GM19239 (cell line): Measurements from ENCODE around the gene LCLAT1.
"Not testable (repeated sequence)": the region's sequence is repeated elsewhere in the genome, so short reads cannot be mapped to it uniquely, and the experiment has no call there.

Experiments
- DNase-seq: peaks from one replicate; pipeline ENCODE4 v3.0.0; 2011; ENCODE audit warnings: low spot score; ENCODE audit not compliant: insufficient read length
- FAIRE-seq: peaks from 2 replicates; lab custom pipeline; 2011; peaks lifted over from hg19 to GRCh38; lab: Jason Lieb, UNC

LCLAT1 gene

DNA sequence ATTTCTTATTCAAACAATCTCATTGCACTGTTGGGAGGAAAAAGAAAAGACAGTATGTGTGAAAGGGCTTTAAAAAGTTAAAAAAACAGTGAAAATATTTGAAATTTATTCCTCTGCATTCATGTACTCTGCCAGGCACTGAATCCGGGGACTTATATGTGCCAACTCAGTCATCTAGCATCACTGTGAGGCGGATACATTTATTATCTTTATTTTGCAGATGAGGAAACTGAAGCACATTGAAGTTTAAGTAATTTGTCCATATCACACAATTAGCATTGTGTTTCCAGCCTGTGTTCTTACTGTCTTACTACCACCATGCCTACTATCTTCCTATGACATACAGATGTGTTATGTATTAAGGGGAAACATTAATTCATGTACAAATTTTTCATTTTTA lies 1.8 kb downstream of the LCLAT1 start:
- DNase-seq (no peak), FAIRE-seq (no peak)

- DNase-seq (no peak), FAIRE-seq (no peak)
Measured at GRCh38 chr2:30450025-30450424, 3.0 kb downstream of the LCLAT1 start.

DNA sequence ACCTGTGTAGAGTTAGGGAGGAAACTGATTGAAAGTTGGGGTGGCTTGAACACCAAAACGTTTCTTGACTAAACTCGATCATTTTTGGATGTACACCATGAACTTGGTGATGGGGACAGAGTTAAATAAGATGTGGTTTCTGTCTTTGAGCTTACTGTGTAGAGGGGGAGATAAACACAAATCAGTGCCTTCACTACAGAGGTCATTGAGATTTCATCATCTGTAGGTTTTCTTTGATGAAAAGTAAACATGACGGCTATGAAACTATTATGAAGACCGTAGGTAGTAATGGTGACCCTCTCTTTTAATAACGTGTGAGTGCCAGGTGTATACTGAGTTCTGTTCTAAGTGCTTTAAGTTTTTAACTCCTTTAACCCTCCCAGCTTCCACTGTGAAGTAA lies 6.5 kb downstream of the LCLAT1 start:
- DNase-seq (no peak), FAIRE-seq (no peak)

GRCh38 chr2:30454571-30454970 lies 7.5 kb downstream of the LCLAT1 start:
- FAIRE-seq (no peak), DNase-seq (no peak)

DNA sequence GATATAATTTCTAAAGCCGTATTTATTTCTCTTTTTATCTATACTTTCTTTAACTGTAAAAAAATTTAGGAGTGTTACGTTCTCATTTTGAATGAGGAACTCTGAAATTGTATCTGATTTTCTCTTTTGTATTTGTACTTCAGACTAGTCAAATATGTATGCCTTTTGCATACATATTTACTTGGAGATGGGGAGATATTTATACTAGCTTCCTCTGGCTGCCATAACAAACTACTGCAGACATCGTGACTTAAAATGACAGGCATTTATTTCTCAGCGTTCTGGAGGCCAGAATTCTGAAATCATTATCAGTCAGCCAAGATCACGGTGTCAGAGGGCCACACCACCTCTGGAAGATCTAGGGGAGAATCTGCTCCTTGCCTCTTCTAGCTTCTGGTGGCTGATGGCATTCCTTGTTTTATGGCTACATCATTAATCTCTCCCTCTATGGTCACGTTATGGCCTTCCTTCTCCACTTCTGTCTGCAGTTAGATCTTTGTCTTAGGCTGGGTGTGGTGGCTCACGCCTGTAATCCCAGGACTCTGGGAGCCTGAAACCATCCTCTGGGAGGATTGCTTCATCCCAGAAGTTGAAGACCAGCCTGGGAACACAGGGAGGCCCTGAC lies 8.2 kb downstream of the LCLAT1 start:
- FAIRE-seq (no peak), DNase-seq (no peak)

GRCh38 chr2:30456106-30456505 lies 9.1 kb downstream of the LCLAT1 start:
- no peak for DNase-seq
- no peak for FAIRE-seq

GRCh38 chr2:30456579-30456978 lies 9.5 kb downstream of the LCLAT1 start:
- FAIRE-seq (no peak), DNase-seq (no peak)

- no peak for FAIRE-seq
- no peak for DNase-seq
Measured at GRCh38 chr2:30457296-30457695, 10.2 kb downstream of the LCLAT1 start.

GRCh38 chr2:30459140-30459539 lies 12.1 kb downstream of the LCLAT1 start:
- no peak for DNase-seq
- FAIRE-seq, result no peak

DNA sequence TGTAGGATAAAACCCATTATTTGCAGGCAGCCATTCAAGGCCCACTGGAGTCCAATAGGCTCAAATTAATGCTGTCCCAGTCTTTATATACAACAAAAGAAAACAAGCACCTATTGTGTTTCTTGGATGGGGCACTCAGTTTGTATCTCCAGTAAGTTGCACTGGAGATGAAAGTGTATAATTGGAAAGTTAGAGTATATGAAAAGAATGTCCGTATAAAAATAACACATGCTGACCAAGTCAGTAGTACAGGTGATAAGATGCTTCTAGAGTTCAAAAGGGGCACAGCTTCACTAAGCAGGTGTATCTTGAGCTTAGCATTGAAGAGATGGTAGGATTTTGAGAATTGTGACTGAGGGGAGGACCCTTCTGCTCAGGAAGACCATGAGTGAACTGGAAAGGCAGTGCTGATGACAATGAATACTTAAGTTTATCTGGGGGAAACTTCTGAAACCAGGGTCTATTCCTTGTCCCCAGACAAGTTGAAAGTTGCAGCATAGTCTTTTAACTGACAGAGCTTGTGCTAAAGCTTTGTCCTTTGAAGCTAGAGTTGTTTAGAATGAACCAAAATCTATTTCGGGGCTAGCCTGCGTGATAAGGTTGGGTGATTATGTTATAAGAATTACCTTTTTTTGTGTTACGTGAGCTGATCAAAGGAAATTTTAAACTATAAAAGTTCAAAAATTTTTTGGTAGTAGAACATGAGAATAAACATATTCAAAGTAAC lies 15.2 kb downstream of the LCLAT1 start:
- DNase-seq (no peak), FAIRE-seq (peak; percentile 66)

GRCh38 chr2:30463535-30463934 lies 16.5 kb downstream of the LCLAT1 start:
- FAIRE-seq, result no peak

DNA sequence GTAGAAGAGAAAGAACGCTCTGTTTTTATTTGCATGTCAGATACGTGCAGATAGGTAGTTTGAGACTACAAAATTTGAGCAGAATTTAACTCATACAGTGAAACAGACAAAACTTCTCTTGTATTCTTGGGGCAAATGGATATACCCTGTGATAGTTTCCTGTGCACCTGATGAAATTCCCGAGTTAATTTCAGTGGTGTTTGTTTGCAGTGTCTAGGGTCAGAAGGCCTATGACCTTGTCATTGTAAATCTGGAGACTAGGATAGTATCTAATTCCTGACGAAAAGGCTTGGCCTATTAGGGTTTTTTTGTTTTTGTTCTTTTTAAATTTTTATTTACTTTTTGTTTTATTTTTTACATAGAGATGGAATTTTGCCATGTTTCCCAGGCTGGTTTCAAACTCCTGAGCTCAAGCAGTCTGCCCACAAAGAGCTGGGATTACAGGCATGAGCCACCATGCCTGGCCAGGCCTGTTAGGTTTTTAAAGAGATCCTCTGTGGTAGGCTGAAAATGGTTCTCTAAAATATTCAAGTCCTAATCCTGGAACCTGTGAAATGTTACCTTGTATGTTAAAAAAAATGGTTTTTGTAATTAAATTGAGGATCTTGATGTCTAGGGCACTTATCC lies 17.6 kb downstream of the LCLAT1 start:
- DNase-seq (no peak), FAIRE-seq (no peak)

More at GRCh38 chr2:30463535-30463934, 16.5 kb downstream of the LCLAT1 start:
- no peak for DNase-seq

DNA sequence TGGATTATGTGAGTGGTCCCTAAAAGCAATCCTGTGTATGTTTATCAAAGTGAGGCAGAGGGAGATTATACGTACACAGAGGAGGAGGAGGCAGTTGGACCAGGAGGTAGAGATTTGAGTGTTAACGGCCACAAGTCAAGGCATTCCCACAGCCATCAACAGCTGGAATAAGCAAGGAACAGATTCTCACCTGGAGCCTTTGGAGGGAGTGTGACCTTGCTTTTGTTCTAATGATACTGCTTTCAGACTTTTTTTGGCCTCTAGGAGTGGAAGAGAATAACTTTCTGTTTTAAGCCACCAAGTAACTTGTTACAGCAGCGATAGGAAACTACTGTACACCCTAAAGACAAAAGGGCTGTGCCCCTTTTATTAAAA lies 18.1 kb downstream of the LCLAT1 start:
- no peak for DNase-seq
- FAIRE-seq, result no peak

GRCh38 chr2:30466216-30466615 lies 19.2 kb downstream of the LCLAT1 start:
- FAIRE-seq (peak; percentile 21), DNase-seq (no peak)

GRCh38 chr2:30467062-30467826 lies 20.2 kb downstream of the LCLAT1 start:
- FAIRE-seq, DNase-seq: not testable (repeated sequence)

DNA sequence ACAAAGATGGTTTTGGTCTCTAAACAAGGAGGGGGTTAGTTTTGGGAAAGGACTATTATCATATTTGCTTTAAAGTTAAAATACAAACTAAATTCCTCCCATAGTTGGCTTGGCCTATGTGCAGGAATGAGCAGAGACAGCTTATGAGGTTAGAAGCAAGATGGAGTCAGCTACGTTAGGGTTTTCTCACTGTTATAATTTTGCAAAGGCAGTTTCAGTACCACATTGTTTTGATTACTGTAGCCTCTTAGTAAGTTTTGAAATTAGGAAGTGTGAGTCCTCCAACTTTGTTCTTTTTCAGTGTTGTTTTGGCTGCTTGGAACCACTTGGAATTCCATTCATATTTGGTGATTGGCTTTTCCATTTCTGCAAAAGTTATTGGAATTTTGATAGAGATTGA lies 23.4 kb downstream of the LCLAT1 start:
- no peak for DNase-seq
- peak; percentile 52 for FAIRE-seq

- DNase-seq (no peak), FAIRE-seq (no peak)
Measured at GRCh38 chr2:30472326-30472725, 25.3 kb downstream of the LCLAT1 start.

- FAIRE-seq (no peak), DNase-seq (no peak)
Measured at GRCh38 chr2:30475542-30475941, 28.5 kb downstream of the LCLAT1 start.

- FAIRE-seq (peak; percentile 18), DNase-seq (no peak)
Measured at GRCh38 chr2:30476636-30477035, 29.6 kb downstream of the LCLAT1 start.

GRCh38 chr2:30480703-30481322 lies 33.8 kb downstream of the LCLAT1 start:
- FAIRE-seq (no peak), DNase-seq (no peak)
